Mesenchymal stem cell (in vitro differentiated cells and primary cell): Measurements from ENCODE around the gene POLR3K.

Source experiments
- DNase-seq: peaks from one replicate; pipeline ENCODE4 v3.0.0-alpha.2; 2013
- H2AFZ ChIP-seq: one replicate; pipeline ENCODE4 v1.6.1; 2013; ENCODE audit warnings: low read depth, mild to moderate bottlenecking, control low read depth, inconsistent platforms, low read length, moderate library complexity
- H2AK5ac ChIP-seq: 2 replicates; pipeline ENCODE4 v1.6.1; 2013; ENCODE audit warnings: low read length, moderate library complexity, mild to moderate bottlenecking, inconsistent platforms; ENCODE audit not compliant: severe bottlenecking
- H2BK120ac ChIP-seq: one replicate; pipeline ENCODE4 v1.6.1; 2013; ENCODE audit warnings: low read depth, mild to moderate bottlenecking, inconsistent platforms, low read length, moderate library complexity
- H2BK12ac ChIP-seq, 2 experiments: one replicate each; pipeline ENCODE4 v1.6.1; 2013; ENCODE audit warnings: inconsistent platforms in 2 of 2, low read length in 2 of 2, mild to moderate bottlenecking in 2 of 2, moderate library complexity in 2 of 2, control low read depth in 1 of 2
- H2BK15ac ChIP-seq: one replicate; pipeline ENCODE4 v1.6.1; 2013; ENCODE audit warnings: mild to moderate bottlenecking, low read depth, inconsistent platforms; ENCODE audit not compliant: poor library complexity, severe bottlenecking
- H2BK5ac ChIP-seq: 2 replicates; pipeline ENCODE4 v1.6.1; 2013; ENCODE audit warnings: low read depth, mild to moderate bottlenecking, low read length, control low read depth, inconsistent platforms; ENCODE audit not compliant: poor library complexity, severe bottlenecking
- H3K14ac ChIP-seq, 2 experiments: one replicate each; pipeline ENCODE4 v1.6.1; 2013; ENCODE audit warnings: inconsistent platforms in 2 of 2, low read length in 2 of 2, control low read depth in 1 of 2, mild to moderate bottlenecking in 1 of 2, moderate library complexity in 1 of 2
- H3K18ac ChIP-seq, 2 experiments: one replicate each; pipeline ENCODE4 v1.6.1; 2013; ENCODE audit warnings: inconsistent platforms in 2 of 2, low read length in 2 of 2, control low read depth in 1 of 2, low read depth in 1 of 2, mild to moderate bottlenecking in 1 of 2
- H3K23ac ChIP-seq, 2 experiments: one replicate each; pipeline ENCODE4 v1.6.1; 2013; ENCODE audit warnings: inconsistent platforms in 2 of 2, low read length in 2 of 2, mild to moderate bottlenecking in 2 of 2, moderate library complexity in 2 of 2, control low read depth in 1 of 2
- H3K27ac ChIP-seq: 2 replicates; pipeline ENCODE4 v1.5.1; 2013; ENCODE audit warnings: mild to moderate bottlenecking, moderate library complexity, low read length, control low read depth, inconsistent platforms; ENCODE audit not compliant: poor library complexity, severe bottlenecking
- H3K27me3 ChIP-seq, 2 experiments: 2 replicates each; pipeline versions ENCODE4 v1.6.1 to v1.7.0; 2013; ENCODE audit warnings: low read length in 2 of 2, mild to moderate bottlenecking in 2 of 2, moderate library complexity in 2 of 2, control low read depth in 1 of 2, inconsistent platforms in 1 of 2; ENCODE audit not compliant: control insufficient read depth in 1 of 2, insufficient read depth in 1 of 2
- H3K36me3 ChIP-seq, 2 experiments: 2 replicates each; pipeline versions ENCODE4 v1.6.1 to v1.7.0; 2013; ENCODE audit warnings: low read length in 2 of 2, control low read depth in 1 of 2, inconsistent platforms in 1 of 2, low read depth in 1 of 2, mild to moderate bottlenecking in 1 of 2; ENCODE audit not compliant: insufficient read depth in 2 of 2, control insufficient read depth in 1 of 2
- H3K4ac ChIP-seq, 2 experiments: one replicate each; pipeline ENCODE4 v1.6.1; 2013; ENCODE audit warnings: inconsistent platforms in 2 of 2, low read length in 2 of 2, mild to moderate bottlenecking in 2 of 2, moderate library complexity in 2 of 2, control low read depth in 1 of 2, low read depth in 1 of 2
- H3K4me1 ChIP-seq: 2 replicates; pipeline ENCODE4 v1.6.1; 2013; ENCODE audit warnings: low read depth, low read length, control low read depth; ENCODE audit not compliant: control insufficient read depth, insufficient read depth
- H3K4me2 ChIP-seq: 2 replicates; pipeline ENCODE4 v1.6.1; 2013; ENCODE audit warnings: low read length, mild to moderate bottlenecking, inconsistent platforms; ENCODE audit not compliant: poor library complexity, severe bottlenecking
- H3K4me3 ChIP-seq, 2 experiments: 2 replicates each; pipeline versions ENCODE4 v1.5.1 to v1.7.0; 2013; ENCODE audit warnings: low read length in 2 of 2, mild to moderate bottlenecking in 2 of 2, control low read depth in 1 of 2, low read depth in 1 of 2; ENCODE audit not compliant: insufficient read depth in 1 of 2
- H3K79me1 ChIP-seq: replicated peaks from 2 replicates; pipeline ENCODE4 v1.6.1; 2013; ENCODE audit warnings: mild to moderate bottlenecking, control low read depth, low read length, inconsistent platforms; ENCODE audit not compliant: poor library complexity, severe bottlenecking
- H3K9ac ChIP-seq: 2 replicates; pipeline ENCODE4 v1.7.0; 2013; ENCODE audit warnings: mild to moderate bottlenecking, low read length, moderate library complexity
- H3K9me3 ChIP-seq: 2 replicates; pipeline ENCODE4 v1.7.0; 2013; ENCODE audit warnings: mild to moderate bottlenecking, low read length; ENCODE audit not compliant: control insufficient read depth
- H4K8ac ChIP-seq: one replicate; pipeline ENCODE4 v1.6.1; 2013; ENCODE audit warnings: inconsistent platforms, mild to moderate bottlenecking, low read length, moderate library complexity
- H4K91ac ChIP-seq: one replicate; pipeline ENCODE4 v1.6.1; 2013; ENCODE audit warnings: mild to moderate bottlenecking, low read length, inconsistent platforms
- WGBS: methylation state at CpG from one replicate; pipeline ENCODE4 v1.1.7; 2013; ENCODE audit warnings: mixed read lengths; 5-methylcytosine and 5-hydroxymethylcytosine counted together

Gene POLR3K

DNA sequence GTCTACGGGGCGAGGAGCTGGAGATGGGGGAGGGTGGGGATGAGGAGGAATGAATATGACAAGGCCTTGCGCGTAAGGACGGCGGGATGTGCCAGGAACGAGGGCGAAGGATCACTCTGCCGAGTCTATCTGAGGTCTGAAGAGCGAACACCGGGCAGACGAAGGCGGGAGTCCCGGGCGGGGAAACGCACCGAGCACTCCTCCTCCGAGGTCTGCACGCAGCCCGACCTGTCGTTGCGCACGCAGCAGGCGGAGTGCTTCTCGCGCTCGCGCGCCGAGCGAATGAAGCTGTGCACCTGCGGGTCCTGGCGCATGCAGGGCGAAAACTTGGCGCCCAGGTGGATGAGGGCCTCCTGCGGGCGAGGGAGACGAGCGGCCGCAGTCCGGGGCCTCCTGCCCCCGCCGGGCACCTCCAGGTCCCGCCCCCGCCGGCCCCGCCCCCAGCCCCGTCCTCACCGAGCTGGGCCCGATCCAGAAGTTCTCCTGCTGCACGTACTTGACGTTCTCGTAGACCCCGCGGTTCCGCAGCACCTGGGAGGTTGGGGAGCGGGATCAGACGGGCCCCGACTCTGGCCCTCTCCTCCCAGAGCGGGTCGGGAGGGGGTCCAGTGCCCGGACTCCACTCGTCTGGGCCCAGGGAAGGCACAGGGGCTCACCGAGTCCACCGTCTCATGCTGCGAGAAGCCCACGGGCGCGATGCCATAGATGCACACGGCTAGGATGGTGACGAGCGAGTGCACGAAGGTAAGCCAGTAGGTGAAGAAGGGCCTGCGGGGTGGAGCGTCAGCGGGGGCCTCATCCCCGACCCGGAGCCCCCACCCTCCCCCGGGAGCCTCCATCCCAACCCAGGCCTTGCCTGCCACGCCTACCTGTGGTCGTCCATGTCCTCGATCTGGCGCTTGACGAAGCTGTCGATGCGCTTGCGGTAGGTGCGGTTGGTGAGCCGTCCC lies 7.8 kb upstream of the POLR3K start:
- H3K14ac ChIP-seq = no peak overlapping the region
- no peak for DNase-seq
- H3K18ac ChIP-seq = no peak overlapping the region
- H2BK12ac ChIP-seq = no peak overlapping the region
- H3K27me3 ChIP-seq = no peaks in the 10 kb centered on the region
- H3K27ac ChIP-seq = no peak overlapping the region
- no peak overlapping the region for H2BK15ac ChIP-seq
- no peak overlapping the region for H3K4me2 ChIP-seq
- peaks cover 90 to 95% of the 10 kb centered on the region in 2 experiments for H3K36me3 ChIP-seq
- H3K4me1 ChIP-seq = peaks cover 16% of the 10 kb centered on the region
- no peak overlapping the region for H3K9ac ChIP-seq
- H4K91ac ChIP-seq = no peak overlapping the region
- no peak overlapping the region for H3K4me3 ChIP-seq
- H2AFZ ChIP-seq = no peak overlapping the region
- H2BK120ac ChIP-seq = no peak overlapping the region
- no peak overlapping the region for H2AK5ac ChIP-seq
- peaks cover 36% of the 10 kb centered on the region for H3K79me1 ChIP-seq
- WGBS = 94% methylated on average over 88 of the region's 89 CpGs
- H4K8ac ChIP-seq = no peak overlapping the region
- H3K9me3 ChIP-seq = no peaks in the 10 kb centered on the region
- H3K23ac ChIP-seq = no peak overlapping the region
- no peak overlapping the region for H2BK5ac ChIP-seq
- H3K4ac ChIP-seq = no peak overlapping the region

DNA sequence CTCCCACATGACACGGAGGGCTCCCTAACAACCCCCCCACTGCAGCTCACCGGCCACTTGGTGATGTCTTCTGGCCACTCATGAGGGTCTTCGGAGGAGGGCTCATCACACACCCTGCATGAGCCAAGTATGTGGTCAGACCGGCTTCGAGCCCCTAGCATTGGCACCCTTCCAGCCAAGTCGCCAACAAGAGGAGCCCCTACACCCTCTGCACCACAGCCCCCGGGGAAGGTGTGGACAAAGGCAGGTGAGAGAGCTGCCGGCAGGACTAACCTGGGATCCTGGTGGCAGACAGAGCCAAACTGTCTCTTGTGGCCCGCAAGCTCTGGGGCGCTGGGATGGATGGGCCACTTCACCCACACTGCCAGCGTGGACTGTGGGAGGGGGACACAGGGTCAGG lies 6.8 kb upstream of the POLR3K start:
- Histone ChIP-seq H3K4me2 (no peak overlapping the region), H3K18ac (no peak overlapping the region), H3K4me1 (peaks cover 7% of the 10 kb centered on the region), H3K4me3 (no peak overlapping the region), H4K8ac (no peak overlapping the region), H2BK5ac (no peak overlapping the region), H3K14ac (no peak overlapping the region), H2BK120ac (no peak overlapping the region), H2BK15ac (no peak overlapping the region), H3K36me3 (peaks cover 96 to 99% of the 10 kb centered on the region in 2 experiments), H4K91ac (no peak overlapping the region), H3K23ac (no peak overlapping the region), H3K4ac (no peak overlapping the region), H3K27me3 (no peaks in the 10 kb centered on the region), H3K27ac (no peak overlapping the region), H2AK5ac (no peak overlapping the region), H2AFZ (no peak overlapping the region), H3K9me3 (no peaks in the 10 kb centered on the region), H3K9ac (no peak overlapping the region), H2BK12ac (no peak overlapping the region), H3K79me1 (peaks cover 32% of the 10 kb centered on the region)
- WGBS = 98% methylated on average over 11 of the region's 11 CpGs
- DNase-seq = no peak

DNA sequence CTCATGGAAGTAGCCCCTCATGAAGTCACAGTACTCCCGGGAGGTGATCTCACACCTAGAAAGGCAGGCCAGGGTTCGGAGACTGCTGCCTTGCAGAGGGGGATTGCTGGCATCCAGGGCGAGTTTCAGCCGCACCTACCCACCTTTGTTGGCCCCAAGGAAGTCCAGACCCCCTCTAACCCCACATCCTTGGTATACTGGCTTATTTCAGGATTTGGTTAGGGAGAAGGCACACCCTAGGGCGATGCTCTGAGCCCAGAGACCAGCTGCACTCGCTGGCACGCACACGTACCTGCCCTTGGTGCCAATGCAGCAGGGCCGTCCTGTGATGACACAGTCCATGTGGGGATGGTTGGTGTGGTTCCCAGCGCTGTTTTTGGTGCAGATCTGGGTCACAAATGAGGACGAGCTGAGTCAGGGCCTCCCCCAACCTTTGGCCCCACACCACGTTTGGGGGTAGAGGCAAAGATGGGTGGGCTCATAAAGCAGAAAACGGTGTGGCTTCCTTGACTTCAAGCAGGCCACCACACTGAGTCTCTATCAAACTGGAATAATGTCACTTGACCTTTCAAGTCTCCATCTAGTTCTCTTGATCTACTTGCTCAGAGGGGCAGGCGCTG lies 6.1 kb upstream of the POLR3K start:
- 93% methylated on average over 12 of the region's 14 CpGs for WGBS
- H3K9me3 ChIP-seq = no peaks in the 10 kb centered on the region

More for the DNA sequence above, 6.1 kb upstream of the POLR3K start:
- Histone ChIP-seq H3K36me3 (peaks cover 93% of the 10 kb centered on the region in 2 experiments), H2AFZ (no peak overlapping the region), H2BK12ac (no peak overlapping the region), H3K4me2 (no peak overlapping the region), H3K18ac (no peak overlapping the region), H2AK5ac (no peak overlapping the region), H3K23ac (no peak overlapping the region), H3K4me3 (no peak overlapping the region), H3K27ac (no peak overlapping the region), H3K27me3 (no peaks in the 10 kb centered on the region), H4K8ac (no peak overlapping the region), H2BK15ac (no peak overlapping the region), H3K79me1 (peaks cover 26% of the 10 kb centered on the region), H2BK5ac (no peak overlapping the region), H2BK120ac (no peak overlapping the region), H4K91ac (no peak overlapping the region), H3K9ac (no peak overlapping the region), H3K4me1 (peaks cover 2% of the 10 kb centered on the region), H3K14ac (no peak overlapping the region), H3K4ac (no peak overlapping the region)
- no peak for DNase-seq
